Stimulated activated CD8-positive, alpha-beta memory T cell treated with anti-CD3 and anti-CD28 coated beads, Interleukin-4, amount 100 ng/mL, for 4 hours (primary cell): ENCODE results near the gene PRELID1.

Experiments used
- DNase-seq, 2 donors: peaks; one replicate each; pipeline ENCODE4 v3.0.0-alpha.2; 2020; ENCODE audit warnings: low read depth in 2 of 2, low spot score in 1 of 2

The PRELID1 gene

GRCh38 chr5:177313561-177314259 is 10.1 kb downstream of the PRELID1 start:
- DNase-seq: no peak

GRCh38 chr5:177314376-177315342 is 11.1 kb downstream of the PRELID1 start:
- DNase-seq: no peak

GRCh38 chr5:177315411-177315810 is 11.8 kb downstream of the PRELID1 start:
- DNase-seq: no peak

GRCh38 chr5:177316005-177316404 is 12.4 kb downstream of the PRELID1 start:
- no peak for DNase-seq

- DNase-seq: peak; percentile 51 to 55
Measured at GRCh38 chr5:177317959-177318377, 14.4 kb downstream of the PRELID1 start.

- DNase-seq: no peak
Measured at GRCh38 chr5:177319913-177320588, 16.5 kb downstream of the PRELID1 start.

- DNase-seq: no peak
Measured at GRCh38 chr5:177320879-177321278, 17.3 kb downstream of the PRELID1 start.

GRCh38 chr5:177325868-177326381 is 22.3 kb downstream of the PRELID1 start:
- no peak for DNase-seq

GRCh38 chr5:177327539-177328522 is 24.2 kb downstream of the PRELID1 start:
- no peak for DNase-seq

GRCh38 chr5:177328545-177329231 is 25.1 kb downstream of the PRELID1 start:
- DNase-seq: no peak

- no peak for DNase-seq
Measured at GRCh38 chr5:177329883-177330282, 26.3 kb downstream of the PRELID1 start.

- no peak for DNase-seq
Measured at GRCh38 chr5:177330991-177331842, 27.6 kb downstream of the PRELID1 start.

GRCh38 chr5:177332031-177332895 is 28.7 kb downstream of the PRELID1 start:
- DNase-seq: no peak

- DNase-seq: no peak
Measured at GRCh38 chr5:177332896-177333260, 29.3 kb downstream of the PRELID1 start.

- no peak for DNase-seq
Measured at GRCh38 chr5:177333420-177334154, 30.0 kb downstream of the PRELID1 start.

GRCh38 chr5:177334155-177334551 is 30.6 kb downstream of the PRELID1 start:
- no peak for DNase-seq
